ENCODE measurements around the gene PSMB3. TPM values are rescaled to one million over a fixed set of nuclear protein-coding genes. Genes with fewer than 3 reads are reported as not detected.

Gene PSMB3
- total RNA-seq (107 TPM), polyA plus RNA-seq (100 to 1,000 TPM; 473 to 589 (median 509) TPM)

GRCh38 chr17:38752308-38753070 lies at the start of gene PSMB3:
PSMB3 (plus strand) TSS chr17:38752741; CDS start chr17:38752827, 86 bp downstream.
- H3K4me3 Mint-ChIP-seq = peak within 1 kb of the TSS; percentile 90 to 100 (median 98)
- peak; percentile 94 to 100 (median 96) for DNase-seq
- peaks cover 0 to 3% (median 0%) of the 10 kb centered on the region in 7 donors for H3K9me3 Mint-ChIP-seq
- H3K27me3 Mint-ChIP-seq = peaks cover 32% of the 10 kb centered on the region
- Histone ChIP-seq H3K27ac (ENCODE audit: insufficient read depth, low read length, poor library complexity, severe bottlenecking) (peak within 1 kb of the TSS; percentile 88), H3K4me1 (ENCODE audit: control insufficient read depth, insufficient read depth, low read length, poor library complexity, severe bottlenecking) (peaks cover 54% of the 10 kb centered on the region), H3K4me3 (ENCODE audit: low read depth, low read length) (peak within 1 kb of the TSS; percentile 88), H3K36me3 (ENCODE audit: control insufficient read depth, insufficient read depth, low read length) (peaks cover 20% of the 10 kb centered on the region), H3K9me3 (ENCODE audit: control insufficient read depth in 2 of 2, low read length in 2 of 2) (no peaks in the 10 kb centered on the region), H3K27me3 (ENCODE audit: control insufficient read depth, insufficient read depth, low read length) (peaks cover 13% of the 10 kb centered on the region)
- ATAC-seq (ENCODE audit: low read depth in 2 of 2) = peak; percentile 92 to 95
- peaks cover 7 to 68% (median 27%) of the 10 kb centered on the region in 4 donors for H3K4me1 Mint-ChIP-seq
- H3K36me3 Mint-ChIP-seq = peaks cover 24% of the 10 kb centered on the region
- peak within 1 kb of the TSS; percentile 93 to 99 (median 98) for H3K27ac Mint-ChIP-seq

- Histone ChIP-seq H3K27me3 (ENCODE audit: control insufficient read depth, insufficient read depth, low read length) (no peaks in the 10 kb centered on the region), H3K4me1 (ENCODE audit: control insufficient read depth, insufficient read depth, low read length, poor library complexity, severe bottlenecking) (peaks cover 65% of the 10 kb centered on the region), H3K27ac (ENCODE audit: insufficient read depth, low read length, poor library complexity, severe bottlenecking) (peak overlapping the region; percentile 98), H3K36me3 (ENCODE audit: control insufficient read depth, insufficient read depth, low read length) (peaks cover 3% of the 10 kb centered on the region), H3K4me3 (ENCODE audit: low read depth, low read length) (peak overlapping the region; percentile 91), H3K9me3 (ENCODE audit: control insufficient read depth in 2 of 2, low read length in 2 of 2) (no peaks in the 10 kb centered on the region)
- Mint-ChIP-seq H3K4me3 (peak overlapping the region; percentile 94 to 100 (median 98)), H3K9me3 (peaks cover 0 to 3% (median 0%) of the 10 kb centered on the region in 7 donors), H3K36me3 (peaks cover 7% of the 10 kb centered on the region), H3K27me3 (no peaks in the 10 kb centered on the region), H3K27ac (peak overlapping the region; percentile 96 to 100 (median 99)), H3K4me1 (peaks cover 7 to 58% (median 30%) of the 10 kb centered on the region in 4 donors)
- ATAC-seq (ENCODE audit: low read depth in 2 of 2) (no peak), DNase-seq (peak in 1 of 3 donors; percentile 15)
Measured at GRCh38 chr17:38702916-38703741, 49.4 kb upstream of the PSMB3 start.

- peaks cover 9% of the 10 kb centered on the region for H3K36me3 Mint-ChIP-seq
- peaks cover 10% of the 10 kb centered on the region for H3K36me3 ChIP-seq (ENCODE audit: control insufficient read depth, insufficient read depth, low read length)
- no peaks in the 10 kb centered on the region for H3K27me3 Mint-ChIP-seq
- peaks cover 7 to 62% (median 29%) of the 10 kb centered on the region in 4 donors for H3K4me1 Mint-ChIP-seq
- peak overlapping the region; percentile 94 to 100 (median 98) for H3K4me3 Mint-ChIP-seq
- peak overlapping the region; percentile 96 to 100 (median 99) for H3K27ac Mint-ChIP-seq
- no peaks in the 10 kb centered on the region for H3K9me3 ChIP-seq (ENCODE audit: control insufficient read depth in 2 of 2, low read length in 2 of 2)
- H3K27ac ChIP-seq (ENCODE audit: insufficient read depth, low read length, poor library complexity, severe bottlenecking) = peak overlapping the region; percentile 98
- peaks cover 70% of the 10 kb centered on the region for H3K4me1 ChIP-seq (ENCODE audit: control insufficient read depth, insufficient read depth, low read length, poor library complexity, severe bottlenecking)
- peaks cover 0 to 3% (median 0%) of the 10 kb centered on the region in 7 donors for H3K9me3 Mint-ChIP-seq
- no peaks in the 10 kb centered on the region for H3K27me3 ChIP-seq (ENCODE audit: control insufficient read depth, insufficient read depth, low read length)
- peak overlapping the region; percentile 91 for H3K4me3 ChIP-seq (ENCODE audit: low read depth, low read length)
- DNase-seq = peak; percentile 64 to 91 (median 71)
- ATAC-seq (ENCODE audit: low read depth in 2 of 2) = peak; percentile 7 to 11
Measured at GRCh38 chr17:38703742-38704605, 48.6 kb upstream of the PSMB3 start.

- Mint-ChIP-seq H3K36me3 (peaks cover 15% of the 10 kb centered on the region), H3K27me3 (no peaks in the 10 kb centered on the region), H3K27ac (peak within 1 kb of the TSS; percentile 96 to 100 (median 99)), H3K4me3 (peak within 1 kb of the TSS; percentile 97 to 100 (median 98)), H3K9me3 (peaks cover 0 to 3% (median 0%) of the 10 kb centered on the region in 7 donors), H3K4me1 (peaks cover 12 to 63% (median 30%) of the 10 kb centered on the region in 4 donors)
- peaks cover 70% of the 10 kb centered on the region for H3K4me1 ChIP-seq (ENCODE audit: control insufficient read depth, insufficient read depth, low read length, poor library complexity, severe bottlenecking)
- H3K27ac ChIP-seq (ENCODE audit: insufficient read depth, low read length, poor library complexity, severe bottlenecking) = peak within 1 kb of the TSS; percentile 98
- H3K9me3 ChIP-seq (ENCODE audit: control insufficient read depth in 2 of 2, low read length in 2 of 2) = no peaks in the 10 kb centered on the region
- DNase-seq (peak; percentile 76 to 84 (median 83)), ATAC-seq (ENCODE audit: low read depth in 2 of 2) (peak; percentile 48 to 50)
- H3K27me3 ChIP-seq (ENCODE audit: control insufficient read depth, insufficient read depth, low read length) = no peaks in the 10 kb centered on the region
- H3K4me3 ChIP-seq (ENCODE audit: low read depth, low read length) = peak within 1 kb of the TSS; percentile 91
- H3K36me3 ChIP-seq (ENCODE audit: control insufficient read depth, insufficient read depth, low read length) = peaks cover 19% of the 10 kb centered on the region
Measured at GRCh38 chr17:38704606-38705522, 47.7 kb upstream of the PSMB3 start, which contains the start of gene MLLT6. MLLT6 (plus strand) TSS chr17:38705273; CDS start chr17:38705633, 360 bp downstream.

GRCh38 chr17:38705523-38705802 lies 47.1 kb upstream of the PSMB3 start:
- H3K36me3 Mint-ChIP-seq = peaks cover 21% of the 10 kb centered on the region
- H3K9me3 Mint-ChIP-seq = peaks cover 0 to 3% (median 0%) of the 10 kb centered on the region in 7 donors
- Histone ChIP-seq H3K4me3 (ENCODE audit: low read depth, low read length) (peak overlapping the region; percentile 84), H3K9me3 (ENCODE audit: control insufficient read depth in 2 of 2, low read length in 2 of 2) (no peaks in the 10 kb centered on the region), H3K4me1 (ENCODE audit: control insufficient read depth, insufficient read depth, low read length, poor library complexity, severe bottlenecking) (peaks cover 68% of the 10 kb centered on the region), H3K36me3 (ENCODE audit: control insufficient read depth, insufficient read depth, low read length) (peaks cover 25% of the 10 kb centered on the region), H3K27ac (ENCODE audit: insufficient read depth, low read length, poor library complexity, severe bottlenecking) (peak overlapping the region; percentile 76), H3K27me3 (ENCODE audit: control insufficient read depth, insufficient read depth, low read length) (no peaks in the 10 kb centered on the region)
- H3K4me1 Mint-ChIP-seq = peaks cover 12 to 65% (median 31%) of the 10 kb centered on the region in 4 donors
- no peak for ATAC-seq (ENCODE audit: low read depth in 2 of 2)
- peak overlapping the region in 3 of 4 donors; percentile 74 to 100 (median 82) for H3K4me3 Mint-ChIP-seq
- peak overlapping the region in 1 of 3 donors; percentile 85 for H3K27ac Mint-ChIP-seq
- no peak for DNase-seq
- no peaks in the 10 kb centered on the region for H3K27me3 Mint-ChIP-seq

GRCh38 chr17:38705803-38706504 lies 46.6 kb upstream of the PSMB3 start:
- H3K4me3 ChIP-seq (ENCODE audit: low read depth, low read length) = peak overlapping the region; percentile 84
- no peak for ATAC-seq (ENCODE audit: low read depth in 2 of 2)
- peaks cover 30% of the 10 kb centered on the region for H3K36me3 ChIP-seq (ENCODE audit: control insufficient read depth, insufficient read depth, low read length)
- H3K36me3 Mint-ChIP-seq = peaks cover 25% of the 10 kb centered on the region
- H3K27me3 Mint-ChIP-seq = no peaks in the 10 kb centered on the region
- H3K9me3 Mint-ChIP-seq = peaks cover 0 to 3% (median 0%) of the 10 kb centered on the region in 7 donors
- no peaks in the 10 kb centered on the region for H3K27me3 ChIP-seq (ENCODE audit: control insufficient read depth, insufficient read depth, low read length)
- peak overlapping the region; percentile 76 for H3K27ac ChIP-seq (ENCODE audit: insufficient read depth, low read length, poor library complexity, severe bottlenecking)
- peak overlapping the region; percentile 85 to 95 (median 92) for H3K27ac Mint-ChIP-seq
- peaks cover 12 to 67% (median 33%) of the 10 kb centered on the region in 4 donors for H3K4me1 Mint-ChIP-seq
- peak overlapping the region; percentile 94 to 100 (median 98) for H3K4me3 Mint-ChIP-seq
- H3K4me1 ChIP-seq (ENCODE audit: control insufficient read depth, insufficient read depth, low read length, poor library complexity, severe bottlenecking) = peaks cover 63% of the 10 kb centered on the region
- peak; percentile 13 to 30 (median 24) for DNase-seq
- no peaks in the 10 kb centered on the region for H3K9me3 ChIP-seq (ENCODE audit: control insufficient read depth in 2 of 2, low read length in 2 of 2)
